ENCODE data around the gene FCRLA.
"Not testable (repeated sequence)": the region's sequence is repeated elsewhere in the genome, so short reads cannot be mapped to it uniquely, and the experiment has no call there.

FCRLA gene, protein sequence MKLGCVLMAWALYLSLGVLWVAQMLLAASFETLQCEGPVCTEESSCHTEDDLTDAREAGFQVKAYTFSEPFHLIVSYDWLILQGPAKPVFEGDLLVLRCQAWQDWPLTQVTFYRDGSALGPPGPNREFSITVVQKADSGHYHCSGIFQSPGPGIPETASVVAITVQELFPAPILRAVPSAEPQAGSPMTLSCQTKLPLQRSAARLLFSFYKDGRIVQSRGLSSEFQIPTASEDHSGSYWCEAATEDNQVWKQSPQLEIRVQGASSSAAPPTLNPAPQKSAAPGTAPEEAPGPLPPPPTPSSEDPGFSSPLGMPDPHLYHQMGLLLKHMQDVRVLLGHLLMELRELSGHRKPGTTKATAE

GRCh38 chr1:161706482-161707347, at the start of gene FCRLA:
Gene FCRLA, plus strand, starts transcription at chr1:161707229. Its CDS starts 36 bp downstream, at chr1:161707265.
- DNase-seq: peak in 13 of 56 donors; percentile 2 to 56 (median 14)

DNA sequence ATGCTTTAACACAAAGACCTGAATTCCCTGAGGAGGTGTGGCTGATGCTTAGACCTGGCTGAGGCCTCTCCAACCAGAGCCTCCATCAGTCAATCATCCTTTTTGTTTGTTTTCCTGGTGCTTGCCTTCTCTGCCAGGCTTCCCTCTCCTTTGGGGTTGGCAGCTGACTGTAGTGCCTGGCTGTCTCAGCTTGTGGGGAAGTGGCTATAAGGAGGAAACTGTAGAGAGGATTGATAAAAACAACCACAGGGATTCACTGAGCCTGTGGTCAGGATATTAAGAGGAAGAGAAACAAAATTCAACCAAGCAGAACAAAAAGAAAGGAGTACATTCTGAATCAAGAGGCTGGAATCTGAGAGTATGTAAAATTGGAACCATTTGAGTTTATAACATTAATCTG, 48.5 kb upstream of the FCRLA start:
- DNase-seq: not testable (repeated sequence)

DNA sequence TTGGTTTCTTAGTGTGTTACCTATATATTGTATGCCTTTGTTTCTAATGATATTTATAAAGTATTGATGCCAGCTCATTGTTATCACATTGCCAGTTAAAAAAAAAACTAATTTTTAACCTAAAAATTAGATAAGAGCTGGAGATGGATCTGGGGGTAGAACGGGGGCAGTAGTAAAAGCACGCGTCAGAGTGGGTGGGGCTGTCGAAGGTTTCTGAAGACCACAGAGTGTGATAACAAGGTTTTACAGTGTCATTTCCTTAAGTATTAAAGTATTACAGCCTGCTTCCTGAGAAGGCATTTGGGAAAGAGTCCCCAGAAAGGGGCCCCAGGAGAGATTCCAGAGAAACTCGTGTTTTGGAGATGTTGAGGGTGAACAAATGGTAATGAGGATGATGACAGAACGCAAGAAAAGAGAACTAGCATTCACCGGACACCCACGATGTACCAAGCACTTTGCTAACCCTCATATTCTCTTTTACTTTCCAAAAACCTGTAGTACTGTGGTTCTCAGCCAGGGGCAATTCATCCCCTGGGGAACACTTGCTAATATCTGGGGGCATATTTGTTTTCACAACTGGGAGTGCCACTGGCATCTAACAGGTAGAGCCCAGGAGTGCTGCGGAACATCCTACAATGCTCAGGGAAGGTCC, 45.2 kb upstream of the FCRLA start:
- DNase-seq: not testable (repeated sequence)

GRCh38 chr1:161662684-161663339, 44.2 kb upstream of the FCRLA start, which contains the start of gene FCGR2B:
Gene FCGR2B, plus strand, starts transcription at chr1:161663143. Its CDS starts 99 bp downstream, at chr1:161663242.
- not testable (repeated sequence) for DNase-seq

GRCh38 chr1:161663569-161663968, 43.5 kb upstream of the FCRLA start:
- not testable (repeated sequence) for DNase-seq

- not testable (repeated sequence) for DNase-seq
Observed at GRCh38 chr1:161664689-161665088, 42.3 kb upstream of the FCRLA start.

GRCh38 chr1:161671045-161672020, 35.7 kb upstream of the FCRLA start:
- DNase-seq: not testable (repeated sequence)

GRCh38 chr1:161673437-161673836, 33.6 kb upstream of the FCRLA start:
- DNase-seq: not testable (repeated sequence)

- DNase-seq: not testable (repeated sequence)
Observed at GRCh38 chr1:161674447-161674846, 32.6 kb upstream of the FCRLA start.

- not testable (repeated sequence) for DNase-seq
Observed at GRCh38 chr1:161674908-161675307, 32.1 kb upstream of the FCRLA start.

GRCh38 chr1:161676441-161676840, 30.6 kb upstream of the FCRLA start:
- peak in 2 of 56 donors; percentile 3 to 9 for DNase-seq

DNA sequence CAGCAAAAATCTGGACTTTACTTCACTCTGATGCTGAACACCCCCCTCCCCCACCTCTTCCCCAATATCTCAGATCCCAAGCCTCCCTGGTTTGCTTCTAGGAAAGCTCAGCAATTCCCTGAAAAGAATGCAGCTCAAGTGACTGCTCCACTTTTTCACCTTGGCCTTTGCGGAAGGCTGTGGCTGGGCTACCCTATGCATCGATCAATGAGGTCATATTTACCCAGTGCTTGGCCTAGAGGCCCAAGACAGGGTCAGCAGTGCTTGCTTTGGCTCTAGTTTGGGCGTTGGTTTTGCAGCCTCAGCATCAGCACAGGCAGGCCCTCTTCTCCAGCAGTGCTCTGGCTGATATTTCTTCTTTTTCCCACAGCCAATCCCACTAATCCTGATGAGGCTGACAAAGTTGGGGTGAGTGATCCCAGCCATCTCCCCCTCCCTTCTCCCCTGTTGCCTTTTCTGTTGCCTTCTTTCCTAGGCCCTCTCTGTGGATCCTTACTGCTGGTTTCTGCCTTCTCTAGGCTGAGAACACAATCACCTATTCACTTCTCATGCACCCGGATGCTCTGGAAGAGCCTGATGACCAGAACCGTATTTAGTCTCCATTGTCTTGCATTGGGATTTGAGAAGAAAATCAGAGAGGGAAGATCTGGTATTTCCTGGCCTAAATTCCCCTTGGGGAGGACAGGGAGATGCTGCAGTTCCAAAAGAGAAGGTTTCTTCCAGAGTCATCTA, 29.9 kb upstream of the FCRLA start:
- DNase-seq: no peak

DNA sequence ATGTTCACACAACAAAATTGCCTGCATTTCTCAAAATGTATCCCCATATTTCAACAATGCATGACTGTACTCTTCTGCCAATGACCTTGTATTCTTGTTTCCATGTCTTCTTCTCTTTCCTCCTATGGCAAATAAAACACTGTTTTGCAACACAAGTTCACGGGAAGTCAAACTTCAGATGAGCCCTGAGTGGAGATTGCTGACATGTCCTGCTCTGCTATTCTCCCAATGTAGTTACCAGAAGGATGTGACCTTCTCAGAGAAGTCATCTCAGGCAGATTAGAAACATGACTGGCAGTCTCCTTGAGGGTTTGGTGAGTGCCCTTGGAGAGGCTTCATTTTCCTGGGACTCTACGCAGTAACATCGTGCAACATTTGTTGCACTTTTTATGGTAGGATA, 28.5 kb upstream of the FCRLA start:
- no peak for DNase-seq

DNA sequence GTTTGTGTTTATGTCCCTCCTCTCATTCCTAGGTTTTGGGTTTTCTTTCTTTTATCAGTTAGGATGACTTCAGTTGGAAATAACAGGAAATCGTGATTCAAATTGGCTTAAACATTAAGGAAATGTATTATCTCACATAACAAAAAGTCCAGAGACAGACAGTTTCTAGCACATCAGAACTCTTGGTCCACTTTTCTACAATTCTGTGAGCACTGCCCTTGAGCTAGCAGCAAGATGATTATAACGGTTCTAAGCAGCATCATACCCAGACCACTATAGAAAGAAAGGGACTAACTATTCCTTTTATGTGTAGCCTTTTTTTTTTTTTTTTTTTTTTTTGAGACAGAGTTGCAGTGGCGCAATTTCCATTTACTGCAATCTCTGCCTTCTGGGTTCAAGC, 25.1 kb upstream of the FCRLA start:
- DNase-seq: no peak

DNA sequence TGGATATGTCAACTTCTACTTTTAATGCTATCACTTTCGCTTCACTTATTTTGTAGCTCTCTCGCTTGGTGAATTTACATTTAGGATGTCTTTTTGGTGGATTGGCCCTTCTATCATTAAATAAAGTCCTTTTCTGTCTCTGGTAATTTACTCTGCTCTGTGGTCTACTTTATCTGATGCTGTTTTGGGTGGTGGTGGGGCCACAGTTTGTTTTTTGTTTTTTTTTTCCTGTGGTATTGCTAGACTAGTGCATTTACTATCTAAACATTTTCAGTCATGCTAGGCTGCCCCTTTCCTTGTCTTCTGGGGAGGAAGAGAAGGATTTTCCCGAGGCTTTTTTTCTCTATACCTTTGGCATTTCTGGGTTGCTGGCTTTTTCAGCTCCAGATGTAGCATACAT, 18.1 kb upstream of the FCRLA start:
- DNase-seq: no peak

GRCh38 chr1:161691846-161692245, 15.2 kb upstream of the FCRLA start:
- DNase-seq: no peak

DNA sequence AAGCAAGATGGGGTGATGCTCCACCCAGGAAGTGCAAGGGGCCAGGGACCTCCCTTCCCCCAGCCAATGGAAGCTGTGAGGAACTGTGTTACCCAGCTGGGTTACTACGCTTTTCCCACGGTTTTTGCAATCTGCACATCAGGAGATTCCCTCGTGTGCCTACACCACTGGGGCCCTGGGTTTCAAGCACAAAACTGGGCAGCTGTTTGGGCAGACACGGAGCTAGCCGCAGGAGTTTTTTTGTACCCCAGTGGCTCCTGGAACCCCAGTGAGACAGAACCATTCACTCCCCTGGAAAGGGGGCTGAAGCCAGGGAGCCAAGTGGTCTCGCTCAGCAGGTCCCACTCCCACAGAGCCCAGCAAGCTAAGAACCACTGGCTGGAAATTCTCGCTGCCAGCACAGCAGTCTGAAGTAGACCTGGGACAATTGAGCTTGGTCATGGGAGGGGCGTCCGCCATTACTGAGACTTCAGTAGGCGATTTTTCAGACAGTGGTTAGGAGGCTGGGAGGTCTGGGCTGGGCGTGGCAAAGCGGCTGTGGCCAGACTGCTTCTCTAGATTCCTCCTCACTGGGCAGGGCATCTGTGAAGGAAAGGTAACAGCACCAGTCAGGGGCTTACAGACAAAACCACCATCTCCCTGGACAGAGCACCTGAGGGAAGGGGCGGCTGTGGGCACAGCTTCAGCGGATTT, 13.9 kb upstream of the FCRLA start:
- DNase-seq: not testable (repeated sequence)

GRCh38 chr1:161698302-161698701, 8.7 kb upstream of the FCRLA start:
- not testable (repeated sequence) for DNase-seq

Measured in amygdala (tissue), 56 donors.